Progenitor cell of endocrine pancreas (in vitro differentiated cells): ENCODE measurements around the gene LPGAT1. TPM values are rescaled to one million over a fixed set of nuclear protein-coding genes. Genes with fewer than 3 reads are reported as not detected.

Source experiments
- DNase-seq: peaks from one replicate; pipeline ENCODE4 v3.0.0; 2021; ENCODE audit warnings: low spot score; ENCODE audit not compliant: unreplicated experiment
- H3K27ac Mint-ChIP-seq: 2 replicates; pipeline ENCODE4 v1.8.0; 2021; ENCODE audit warnings: mild to moderate bottlenecking, moderate library complexity, mixed read lengths
- H3K27me3 Mint-ChIP-seq: 2 replicates; pipeline ENCODE4 v1.8.0; 2021; ENCODE audit warnings: mixed read lengths
- H3K36me3 Mint-ChIP-seq: 2 replicates; pipeline ENCODE4 v1.8.0; 2022; ENCODE audit warnings: mixed read lengths; ENCODE audit not compliant: insufficient read depth
- H3K4me1 Mint-ChIP-seq: 2 replicates; pipeline ENCODE4 v1.8.0; 2021; ENCODE audit warnings: low read depth, mixed read lengths
- H3K4me3 Mint-ChIP-seq: 2 replicates; pipeline ENCODE4 v1.8.0; 2021; ENCODE audit warnings: low read depth, mild to moderate bottlenecking, moderate library complexity, mixed read lengths
- H3K9me3 Mint-ChIP-seq: 2 replicates; pipeline ENCODE4 v1.8.0; 2021; ENCODE audit warnings: low read depth, mixed read lengths
- CTCF ChIP-seq: fragments of 200-600 bp; sonication (generic); IDR thresholded peaks from one replicate; pipeline ENCODE4 v1.5.0; 2021; ENCODE audit warnings: antibody characterized with exemption, mild to moderate bottlenecking; ENCODE audit not compliant: unreplicated experiment
- total RNA-seq: library from RNA; stranded (reverse); gene quantifications from 2 replicates; pipeline ENCODE4 v1.2.1, GENCODE V29; 2021

The LPGAT1 gene
- total RNA-seq, 1 donor from 2014 or later, result 59.5 TPM

GRCh38 chr1:211739671-211740411 is 90.7 kb downstream of the LPGAT1 start:
- Mint-ChIP-seq H3K4me3 (no peak overlapping the region), H3K27ac (no peak overlapping the region), H3K9me3 (no peaks in the 10 kb centered on the region), H3K27me3 (peaks cover 34% of the 10 kb centered on the region), H3K36me3 (no peaks in the 10 kb centered on the region), H3K4me1 (peaks cover 19% of the 10 kb centered on the region)
- TF ChIP-seq CTCF, result no peak
- no peak for DNase-seq

- H3K36me3 Mint-ChIP-seq, result no peaks in the 10 kb centered on the region
- no peak overlapping the region for H3K27ac Mint-ChIP-seq
- H3K27me3 Mint-ChIP-seq, result peaks cover 39% of the 10 kb centered on the region
- no peak for DNase-seq
- no peaks in the 10 kb centered on the region for H3K9me3 Mint-ChIP-seq
- TF ChIP-seq CTCF, result no peak
- H3K4me3 Mint-ChIP-seq, result no peak overlapping the region
- H3K4me1 Mint-ChIP-seq, result peaks cover 18% of the 10 kb centered on the region
Measured at GRCh38 chr1:211738691-211739301, 91.8 kb downstream of the LPGAT1 start.

DNA sequence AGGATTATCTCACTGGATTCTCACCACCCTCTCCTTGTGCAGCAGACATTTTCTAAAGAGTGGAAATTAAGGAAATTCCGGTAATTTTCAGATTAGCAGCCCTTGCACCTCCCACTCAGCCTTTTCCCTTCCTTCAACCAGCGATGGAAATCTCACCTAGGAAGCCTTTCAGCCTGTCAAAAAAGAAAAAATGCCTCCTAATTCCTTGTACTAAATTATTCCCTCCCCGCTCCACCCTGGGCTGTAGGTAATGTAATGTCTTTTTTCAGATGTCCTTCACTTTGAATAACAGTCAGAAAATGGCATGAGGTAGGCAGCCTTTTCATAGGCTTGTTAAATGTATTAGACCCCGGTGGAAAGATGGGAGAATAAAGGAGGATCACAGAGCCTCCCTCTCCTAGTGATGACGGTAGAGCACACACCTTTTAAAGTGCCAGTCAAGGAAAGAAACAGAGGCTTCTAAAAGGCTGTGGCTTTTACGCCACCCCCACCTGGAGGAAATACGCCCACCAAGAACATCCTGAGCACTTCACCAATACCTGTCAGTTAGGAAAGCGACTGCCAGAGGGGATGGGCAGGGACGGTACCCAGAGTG is 92.4 kb downstream of the LPGAT1 start:
- Mint-ChIP-seq H3K36me3 (no peaks in the 10 kb centered on the region), H3K4me1 (peaks cover 14% of the 10 kb centered on the region), H3K27me3 (peaks cover 39% of the 10 kb centered on the region), H3K27ac (no peak overlapping the region), H3K9me3 (no peaks in the 10 kb centered on the region), H3K4me3 (no peak overlapping the region)
- DNase-seq, result no peak
- no peak for TF ChIP-seq CTCF

GRCh38 chr1:211737115-211738035 is 93.2 kb downstream of the LPGAT1 start:
- peaks cover 13% of the 10 kb centered on the region for H3K4me1 Mint-ChIP-seq
- H3K27me3 Mint-ChIP-seq, result peaks cover 43% of the 10 kb centered on the region
- H3K27ac Mint-ChIP-seq, result no peak overlapping the region
- DNase-seq, result no peak
- H3K36me3 Mint-ChIP-seq, result no peaks in the 10 kb centered on the region
- H3K4me3 Mint-ChIP-seq, result no peak overlapping the region
- no peak for TF ChIP-seq CTCF
- H3K9me3 Mint-ChIP-seq, result no peaks in the 10 kb centered on the region
